A549 (cell line): ENCODE measurements around the gene GAS2L2.

Experiments
- CBX8 ChIP-seq: fragments of 200-600 bp; sonication (generic); IDR thresholded peaks from 2 replicates; pipeline ENCODE4 v1.6.1; 2016
- EP300 ChIP-seq, 2 experiments: fragments of >200 bp; sonication (Bioruptor Twin); formaldehyde crosslinking; IDR thresholded peaks; 2 replicates in 1 of 2; 3 replicates in 1 of 2; pipeline ENCODE4 v1.6.1; 2016 to 2017
- JUN ChIP-seq, 2 experiments: fragments of >200 bp; sonication (Bioruptor Twin); formaldehyde crosslinking; IDR thresholded peaks; 2 replicates in 1 of 2; 3 replicates in 1 of 2; pipeline ENCODE4 v1.6.1; 2016 to 2017
- MAFK ChIP-seq: fragments of 450-650 bp; IDR thresholded peaks from 2 replicates; pipeline ENCODE4 v1.6.1; 2014; ENCODE audit not compliant: partially characterized antibody
- RARB ChIP-seq: fragments of 250-450 bp; sonication (Bioruptor Pico); IDR thresholded peaks from 2 replicates; pipeline ENCODE4 v1.8.0; 2021; ENCODE audit warnings: mild to moderate bottlenecking, moderate library complexity
- TF ChIP-seq, protein P1 (sequence below): fragments of >200 bp; sonication (Bioruptor Twin); formaldehyde crosslinking; IDR thresholded peaks from 3 replicates; pipeline ENCODE4 v1.5.1; 2016
- TF ChIP-seq, protein P2 (sequence below): IDR thresholded peaks from 2 replicates; pipeline ENCODE4 v1.6.1; 2012
- TF ChIP-seq, protein P3 (sequence below): fragments of 450-650 bp; IDR thresholded peaks from 2 replicates; pipeline ENCODE4 v1.6.1; 2014; ENCODE audit warnings: antibody characterized with exemption
- TF ChIP-seq, protein P4 (sequence below): fragments of 200-600 bp; sonication (generic); IDR thresholded peaks from 2 replicates; pipeline ENCODE4 v1.6.1; 2016; ENCODE audit warnings: antibody characterized with exemption, mild to moderate bottlenecking, moderate library complexity

DNA sequence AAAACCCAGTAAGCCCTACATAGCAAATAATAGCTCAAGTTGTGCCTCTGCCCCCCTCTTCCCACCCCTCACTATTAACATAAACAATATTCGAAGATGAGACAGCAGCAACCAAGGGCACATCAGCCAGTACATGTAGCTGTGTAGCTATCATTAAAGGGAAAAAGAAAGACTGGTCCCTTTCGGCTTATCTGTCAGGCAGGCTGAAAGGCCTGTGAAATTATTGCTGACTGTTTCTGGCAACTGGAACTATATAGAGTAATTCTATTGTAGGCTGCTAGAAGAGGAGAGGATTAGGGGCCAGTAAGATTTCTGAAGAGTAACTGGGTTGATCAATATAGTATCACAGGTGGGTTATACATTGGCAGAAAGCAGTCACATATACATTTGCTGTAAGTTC lies 58.1 kb downstream of the GAS2L2 start:
- TF ChIP-seq EP300 (IDR thresholded peaks at IDR 0.05) (no peak), CBX8 (no peak), JUN (IDR thresholded peaks at IDR 0.05) (no peak), MAFK (no peak), RARB (CRISPR knock-in tag) (no peak)
- TF ChIP-seq, protein P1, sequence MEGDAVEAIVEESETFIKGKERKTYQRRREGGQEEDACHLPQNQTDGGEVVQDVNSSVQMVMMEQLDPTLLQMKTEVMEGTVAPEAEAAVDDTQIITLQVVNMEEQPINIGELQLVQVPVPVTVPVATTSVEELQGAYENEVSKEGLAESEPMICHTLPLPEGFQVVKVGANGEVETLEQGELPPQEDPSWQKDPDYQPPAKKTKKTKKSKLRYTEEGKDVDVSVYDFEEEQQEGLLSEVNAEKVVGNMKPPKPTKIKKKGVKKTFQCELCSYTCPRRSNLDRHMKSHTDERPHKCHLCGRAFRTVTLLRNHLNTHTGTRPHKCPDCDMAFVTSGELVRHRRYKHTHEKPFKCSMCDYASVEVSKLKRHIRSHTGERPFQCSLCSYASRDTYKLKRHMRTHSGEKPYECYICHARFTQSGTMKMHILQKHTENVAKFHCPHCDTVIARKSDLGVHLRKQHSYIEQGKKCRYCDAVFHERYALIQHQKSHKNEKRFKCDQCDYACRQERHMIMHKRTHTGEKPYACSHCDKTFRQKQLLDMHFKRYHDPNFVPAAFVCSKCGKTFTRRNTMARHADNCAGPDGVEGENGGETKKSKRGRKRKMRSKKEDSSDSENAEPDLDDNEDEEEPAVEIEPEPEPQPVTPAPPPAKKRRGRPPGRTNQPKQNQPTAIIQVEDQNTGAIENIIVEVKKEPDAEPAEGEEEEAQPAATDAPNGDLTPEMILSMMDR = no peak
- TF ChIP-seq, protein P2, sequence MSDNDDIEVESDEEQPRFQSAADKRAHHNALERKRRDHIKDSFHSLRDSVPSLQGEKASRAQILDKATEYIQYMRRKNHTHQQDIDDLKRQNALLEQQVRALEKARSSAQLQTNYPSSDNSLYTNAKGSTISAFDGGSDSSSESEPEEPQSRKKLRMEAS = no peak
- TF ChIP-seq, protein P3, sequence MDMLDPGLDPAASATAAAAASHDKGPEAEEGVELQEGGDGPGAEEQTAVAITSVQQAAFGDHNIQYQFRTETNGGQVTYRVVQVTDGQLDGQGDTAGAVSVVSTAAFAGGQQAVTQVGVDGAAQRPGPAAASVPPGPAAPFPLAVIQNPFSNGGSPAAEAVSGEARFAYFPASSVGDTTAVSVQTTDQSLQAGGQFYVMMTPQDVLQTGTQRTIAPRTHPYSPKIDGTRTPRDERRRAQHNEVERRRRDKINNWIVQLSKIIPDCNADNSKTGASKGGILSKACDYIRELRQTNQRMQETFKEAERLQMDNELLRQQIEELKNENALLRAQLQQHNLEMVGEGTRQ = no peak
- TF ChIP-seq, protein P4, sequence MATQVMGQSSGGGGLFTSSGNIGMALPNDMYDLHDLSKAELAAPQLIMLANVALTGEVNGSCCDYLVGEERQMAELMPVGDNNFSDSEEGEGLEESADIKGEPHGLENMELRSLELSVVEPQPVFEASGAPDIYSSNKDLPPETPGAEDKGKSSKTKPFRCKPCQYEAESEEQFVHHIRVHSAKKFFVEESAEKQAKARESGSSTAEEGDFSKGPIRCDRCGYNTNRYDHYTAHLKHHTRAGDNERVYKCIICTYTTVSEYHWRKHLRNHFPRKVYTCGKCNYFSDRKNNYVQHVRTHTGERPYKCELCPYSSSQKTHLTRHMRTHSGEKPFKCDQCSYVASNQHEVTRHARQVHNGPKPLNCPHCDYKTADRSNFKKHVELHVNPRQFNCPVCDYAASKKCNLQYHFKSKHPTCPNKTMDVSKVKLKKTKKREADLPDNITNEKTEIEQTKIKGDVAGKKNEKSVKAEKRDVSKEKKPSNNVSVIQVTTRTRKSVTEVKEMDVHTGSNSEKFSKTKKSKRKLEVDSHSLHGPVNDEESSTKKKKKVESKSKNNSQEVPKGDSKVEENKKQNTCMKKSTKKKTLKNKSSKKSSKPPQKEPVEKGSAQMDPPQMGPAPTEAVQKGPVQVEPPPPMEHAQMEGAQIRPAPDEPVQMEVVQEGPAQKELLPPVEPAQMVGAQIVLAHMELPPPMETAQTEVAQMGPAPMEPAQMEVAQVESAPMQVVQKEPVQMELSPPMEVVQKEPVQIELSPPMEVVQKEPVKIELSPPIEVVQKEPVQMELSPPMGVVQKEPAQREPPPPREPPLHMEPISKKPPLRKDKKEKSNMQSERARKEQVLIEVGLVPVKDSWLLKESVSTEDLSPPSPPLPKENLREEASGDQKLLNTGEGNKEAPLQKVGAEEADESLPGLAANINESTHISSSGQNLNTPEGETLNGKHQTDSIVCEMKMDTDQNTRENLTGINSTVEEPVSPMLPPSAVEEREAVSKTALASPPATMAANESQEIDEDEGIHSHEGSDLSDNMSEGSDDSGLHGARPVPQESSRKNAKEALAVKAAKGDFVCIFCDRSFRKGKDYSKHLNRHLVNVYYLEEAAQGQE = no peak
